H1 (cell line): ENCODE measurements around the gene CES4A. TPM values are rescaled to one million over a fixed set of nuclear protein-coding genes. Genes with fewer than 3 reads are reported as not detected.

ENCODE experiments used
- CTCF ChIA-PET: fragments of 300-600 bp; sonication (Branson Sonifier 250); formaldehyde crosslinking; loops from one replicate; lab custom pipeline; 2021; ENCODE audit not compliant: partially characterized antibody; lab: Charles Lee
- POLR2A ChIA-PET: fragments of 300-600 bp; sonication (Branson Sonifier 250); formaldehyde crosslinking; loops from one replicate; lab custom pipeline; 2021; ENCODE audit warnings: inconsistent platforms; ENCODE audit not compliant: partially characterized antibody; lab: Charles Lee
- DNase-seq, 2 experiments: peaks; one replicate each; pipeline versions ENCODE4 v3.0.0 to v3.0.0-alpha.2; 2010 to 2022; ENCODE audit warnings: low spot score in 2 of 2, low read depth in 1 of 2, mixed read lengths in 1 of 2
- FAIRE-seq: peaks from 2 replicates; lab custom pipeline; 2011; peaks lifted over from hg19 to GRCh38; lab: Jason Lieb, UNC
- H2AFZ ChIP-seq: 2 replicates; pipeline ENCODE4 v1.8.1; 2012; ENCODE audit warnings: low read length, inconsistent platforms
- H2AK5ac ChIP-seq: 2 replicates; pipeline ENCODE4 v1.6.1; 2013; ENCODE audit warnings: low read depth, low read length
- H2BK120ac ChIP-seq: replicated peaks from 2 replicates; pipeline ENCODE3; 2013; ENCODE audit warnings: low read depth, low read length, inconsistent platforms
- H2BK12ac ChIP-seq: 2 replicates; pipeline ENCODE4 v1.6.1; 2013; ENCODE audit warnings: low read depth, low read length
- H2BK15ac ChIP-seq: 2 replicates; pipeline ENCODE4 v1.6.1; 2013; ENCODE audit warnings: low read length
- H2BK20ac ChIP-seq: 2 replicates; pipeline ENCODE4 v1.6.1; 2013; ENCODE audit warnings: low read length
- H2BK5ac ChIP-seq: 2 replicates; pipeline ENCODE4 v1.6.1; 2013; ENCODE audit warnings: low read depth, low read length
- H3K14ac ChIP-seq: 2 replicates; pipeline ENCODE4 v1.6.1; 2013; ENCODE audit warnings: inconsistent platforms; ENCODE audit not compliant: insufficient read length
- H3K18ac ChIP-seq: 2 replicates; pipeline ENCODE4 v1.6.1; 2013; ENCODE audit warnings: low read length; ENCODE audit errors: extremely low read depth
- H3K23ac ChIP-seq: 2 replicates; pipeline ENCODE4 v1.6.1; 2013; ENCODE audit warnings: inconsistent platforms; ENCODE audit not compliant: insufficient read length
- H3K23me2 ChIP-seq: 2 replicates; pipeline ENCODE4 v1.6.1; 2013; ENCODE audit warnings: low read depth, low read length
- H3K27ac ChIP-seq: 2 replicates; pipeline ENCODE4 v1.6.1; 2011; ENCODE audit warnings: low read depth, low read length, inconsistent platforms
- H3K27me3 ChIP-seq, 4 experiments: replicated peaks in 1 of 4; 1 replicate in 1 of 4; 2 replicates in 3 of 4; pipeline versions ENCODE4 v1.6.1 to v1.8.1; 2011 to 2013; ENCODE audit warnings: low read length in 3 of 4, mild to moderate bottlenecking in 3 of 4, inconsistent platforms in 2 of 4, mixed read lengths in 2 of 4, moderate library complexity in 1 of 4; ENCODE audit not compliant: control insufficient read depth in 3 of 4, insufficient read depth in 3 of 4; ENCODE audit errors: extremely low read depth in 1 of 4
- H3K36me3 ChIP-seq, 4 experiments: 2 replicates each; pipeline versions ENCODE4 v1.6.1 to v1.8.1; 2011 to 2013; ENCODE audit warnings: mild to moderate bottlenecking in 4 of 4, low read length in 3 of 4, moderate library complexity in 2 of 4, control low read depth in 1 of 4, inconsistent platforms in 1 of 4; ENCODE audit not compliant: insufficient read depth in 4 of 4, control insufficient read depth in 2 of 4
- H3K4ac ChIP-seq: replicated peaks from 2 replicates; pipeline ENCODE3; 2013; ENCODE audit warnings: low read length, low read depth, mixed read lengths, inconsistent platforms; ENCODE audit not compliant: insufficient read length
- H3K4me1 ChIP-seq, 4 experiments: replicated peaks in 1 of 4; 1 replicate in 1 of 4; 2 replicates in 3 of 4; pipeline versions ENCODE4 v1.6.1 to v1.8.1; 2011 to 2013; ENCODE audit warnings: low read length in 3 of 4, inconsistent platforms in 2 of 4, mixed read lengths in 1 of 4; ENCODE audit not compliant: insufficient read depth in 4 of 4, control insufficient read depth in 3 of 4
- H3K4me2 ChIP-seq, 2 experiments: 2 replicates each; pipeline versions ENCODE4 v1.6.1 to v1.8.1; 2011 to 2013; ENCODE audit warnings: low read depth in 2 of 2, low read length in 2 of 2, control low read depth in 1 of 2, inconsistent platforms in 1 of 2, mild to moderate bottlenecking in 1 of 2; ENCODE audit not compliant: insufficient read depth in 1 of 2
- H3K4me3 ChIP-seq, 4 experiments: fragments of 200-600, 300-600 bp in 1 of 4; sonication (generic), shearing (Covaris generic), sonication (Bioruptor Twin) in 1 of 4; 2 replicates each; pipeline versions ENCODE4 v1.5.1 to v1.8.1; 2011 to 2016; ENCODE audit warnings: low read length in 4 of 4, low read depth in 3 of 4, control low read depth in 2 of 4, inconsistent platforms in 2 of 4, mild to moderate bottlenecking in 2 of 4, mixed read lengths in 1 of 4, moderate library complexity in 1 of 4; ENCODE audit not compliant: insufficient read depth in 2 of 4; ENCODE audit errors: extremely low read depth in 1 of 4
- H3K56ac ChIP-seq: replicated peaks from 2 replicates; pipeline ENCODE3; 2013; ENCODE audit warnings: low read depth, mild to moderate bottlenecking, mixed read lengths, low read length, inconsistent platforms; ENCODE audit not compliant: insufficient read length
- H3K79me1 ChIP-seq: 2 replicates; pipeline ENCODE4 v1.6.1; 2013; ENCODE audit warnings: low read depth, low read length, control low read depth
- H3K79me2 ChIP-seq, 2 experiments: 2 replicates each; pipeline versions ENCODE4 v1.6.1 to v1.8.1; 2012 to 2013; ENCODE audit warnings: low read length in 2 of 2, mild to moderate bottlenecking in 2 of 2, inconsistent platforms in 1 of 2; ENCODE audit not compliant: insufficient read depth in 2 of 2, control insufficient read depth in 1 of 2
- H3K9ac ChIP-seq, 4 experiments: replicated peaks in 1 of 4; 1 replicate in 1 of 4; 2 replicates in 3 of 4; pipeline versions ENCODE4 v1.6.1 to v1.8.1; 2011 to 2013; ENCODE audit warnings: low read depth in 3 of 4, low read length in 3 of 4, control low read depth in 2 of 4, mild to moderate bottlenecking in 2 of 4, moderate library complexity in 2 of 4, inconsistent platforms in 1 of 4; ENCODE audit errors: extremely low read depth in 1 of 4
- H3K9me3 ChIP-seq, 2 experiments: 2 replicates each; pipeline versions ENCODE4 v1.6.1 to v1.8.1; 2012 to 2013; ENCODE audit warnings: mild to moderate bottlenecking in 2 of 2, moderate library complexity in 2 of 2, control low read depth in 1 of 2, inconsistent platforms in 1 of 2, low read depth in 1 of 2, low read length in 1 of 2, mixed read lengths in 1 of 2; ENCODE audit not compliant: insufficient read depth in 2 of 2
- H4K20me1 ChIP-seq, 2 experiments: replicated peaks in 1 of 2; 2 replicates each; pipeline versions ENCODE3 to v1.8.1; 2011 to 2013; ENCODE audit warnings: inconsistent platforms in 2 of 2, low read length in 2 of 2, mild to moderate bottlenecking in 1 of 2; ENCODE audit not compliant: insufficient read depth in 2 of 2, control insufficient read depth in 1 of 2
- H4K5ac ChIP-seq: 2 replicates; pipeline ENCODE4 v1.6.1; 2013; ENCODE audit warnings: low read length, low read depth, mixed read lengths, inconsistent platforms; ENCODE audit not compliant: insufficient read length
- H4K8ac ChIP-seq: 2 replicates; pipeline ENCODE4 v1.8.0; 2013; ENCODE audit warnings: mild to moderate bottlenecking, moderate library complexity, low read length, inconsistent platforms; ENCODE audit not compliant: insufficient read depth; ENCODE audit errors: extremely low read depth
- H4K91ac ChIP-seq: replicated peaks from 2 replicates; pipeline ENCODE3; 2013; ENCODE audit warnings: low read length, mixed read lengths, inconsistent platforms; ENCODE audit not compliant: insufficient read length
- BRCA1 ChIP-seq: IDR thresholded peaks from 2 replicates; pipeline ENCODE4 v1.6.1; 2012; ENCODE audit warnings: low read depth, low read length, improper control_type of control experiment
- CHD2 ChIP-seq: IDR thresholded peaks from 2 replicates; pipeline ENCODE4 v1.6.1; 2012; ENCODE audit warnings: low read length, improper control_type of control experiment
- CREB1 ChIP-seq: IDR thresholded peaks from 2 replicates; pipeline ENCODE4 v1.6.1; 2012; ENCODE audit warnings: inconsistent platforms
- CTBP2 ChIP-seq: IDR thresholded peaks from 2 replicates; pipeline ENCODE4 v1.7.0; 2011; ENCODE audit warnings: borderline replicate concordance, mild to moderate bottlenecking, moderate library complexity, mixed read lengths, low read length; ENCODE audit not compliant: insufficient read depth, insufficient read length
- EZH2 ChIP-seq: fragments of 200-600 bp; sonication (generic); IDR thresholded peaks from 2 replicates; pipeline ENCODE4 v1.7.1; 2012; ENCODE audit warnings: low read depth, mild to moderate bottlenecking, moderate library complexity, low read length, inconsistent platforms; ENCODE audit not compliant: severe bottlenecking
- GTF2F1 ChIP-seq: IDR thresholded peaks from 2 replicates; pipeline ENCODE4 v1.6.1; 2012; ENCODE audit warnings: low read depth, low read length, improper control_type of control experiment, borderline replicate concordance
- JUN ChIP-seq: IDR thresholded peaks from 2 replicates; pipeline ENCODE4 v1.6.1; 2011; ENCODE audit warnings: low read depth, mild to moderate bottlenecking, improper control_type of control experiment, low read length
- MAFK ChIP-seq: IDR thresholded peaks from 2 replicates; pipeline ENCODE4 v1.6.1; 2012; ENCODE audit warnings: low read depth, mild to moderate bottlenecking, improper control_type of control experiment, low read length
- PHF8 ChIP-seq: fragments of 200-600 bp; sonication (generic); conservative IDR thresholded peaks from 2 replicates; pipeline ENCODE4 v1.7.1; 2012; ENCODE audit warnings: low read depth, mild to moderate bottlenecking, inconsistent platforms, low read length, moderate library complexity
- POLR2AphosphoS5 ChIP-seq: IDR thresholded peaks from 2 replicates; pipeline ENCODE4 v1.6.1; 2011; ENCODE audit warnings: low read depth, low read length
- RBBP5 ChIP-seq: IDR thresholded peaks from 2 replicates; pipeline ENCODE4 v1.7.1; 2012; ENCODE audit warnings: low read depth, mild to moderate bottlenecking, inconsistent platforms, low read length, moderate library complexity, borderline replicate concordance
- RXRA ChIP-seq: IDR thresholded peaks from 2 replicates; pipeline ENCODE4 v1.6.1; 2011; ENCODE audit warnings: low read depth, mild to moderate bottlenecking, low read length, moderate library complexity; ENCODE audit not compliant: insufficient read depth
- TAF7 ChIP-seq: optimal IDR thresholded peaks from 2 replicates; pipeline ENCODE3; 2011; ENCODE audit warnings: low read depth, mild to moderate bottlenecking, inconsistent platforms, low read length, moderate library complexity, borderline replicate concordance
- WGBS, 2 experiments: shearing (Covaris generic) in 1 of 2; methylation state at CpG; one replicate each; pipeline versions ENCODE4 v1.1.6 to v1.1.7; 2013 to 2015; ENCODE audit warnings: low lambda C conversion rate in 2 of 2, mixed read lengths in 2 of 2, inconsistent platforms in 1 of 2, low coverage in 1 of 2, missing lambda C conversion rate in 1 of 2; ENCODE audit not compliant: insufficient replicate concordance in 2 of 2, insufficient coverage in 1 of 2, insufficient read length in 1 of 2; ENCODE audit errors: extremely low coverage in 1 of 2, missing lambda C conversion rate in 1 of 2; 5-methylcytosine and 5-hydroxymethylcytosine counted together
- polyA plus RNA-seq, 7 experiments: library from polyadenylated mRNA; depleted of rRNA in 3 of 7; stranded (reverse) in 5 of 7; unstranded in 2 of 7; fragments of >200 nt in 5 of 7; fragments of 200-250 nt in 2 of 7; gene quantifications; 1 replicate in 5 of 7; 2 replicates in 1 of 7; 4 replicates in 1 of 7; pipeline versions ENCODE4 v1.2.1 to v1.2.3, GENCODE V29; 2011 to 2013; ENCODE audit warnings: missing spikeins in 2 of 7, mixed read lengths in 2 of 7
- total RNA-seq: library from RNA; stranded (reverse); fragmentation: NEBNext Ultra II Directional; extraction: Animal tissue kit (Norgen Biotek cat#: 25700); gene quantifications from 2 replicates; pipeline ENCODE4 v1.2.1, GENCODE V29; 2021

The CES4A gene
- total and polyA plus RNA-seq, 2 of the 8 experiments (the other 6 are each of a cell fraction or from before 2014, with no cell fraction given), result 0.93 to 1.5 TPM

DNA sequence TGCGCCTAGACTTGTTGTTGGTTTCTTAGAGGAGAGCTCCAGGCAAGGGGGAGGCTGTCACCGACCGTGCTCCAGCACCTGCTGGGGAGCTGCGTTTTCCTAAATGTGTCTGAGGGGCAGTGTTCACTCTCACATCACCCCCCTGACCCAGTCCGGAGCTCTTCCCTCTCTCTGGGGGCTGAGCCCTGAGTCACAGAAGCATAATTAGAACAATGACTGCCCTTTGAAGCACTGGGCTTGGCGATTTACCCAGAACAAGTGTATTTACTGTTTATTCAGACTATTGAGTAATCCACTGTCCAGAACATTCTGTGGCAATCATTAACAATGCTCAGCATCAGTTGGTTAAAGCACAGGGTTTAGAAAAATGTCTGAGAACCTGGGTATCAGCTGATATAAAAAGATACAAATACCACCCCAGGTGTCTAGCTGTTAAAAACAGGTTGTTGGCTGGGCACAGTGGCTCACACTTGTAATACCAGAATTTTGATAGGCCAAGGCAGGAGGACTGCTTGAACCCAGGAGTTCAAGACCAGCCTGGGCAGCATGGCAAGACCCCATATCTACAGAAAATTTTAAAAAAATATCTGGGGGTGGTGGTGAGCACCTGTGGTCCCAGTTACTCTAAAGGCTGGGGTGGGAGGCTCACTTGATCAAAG lies 8.1 kb downstream of the CES4A start:
- H2BK12ac ChIP-seq, result no peak overlapping the region
- peaks cover 8% of the 10 kb centered on the region; the same call in 1 of the 2 replicates for H3K23me2 ChIP-seq
- H4K91ac ChIP-seq, result no peak overlapping the region
- CTCF ChIA-PET, result interaction anchor here (0.6 to 1.3 kb wide), 8 partner anchors 12 to 397 kb away, joined by 3 to 6 read pairs (median 3); partner anchors contain the start of gene TPPP3
- H3K23ac ChIP-seq, result no peak overlapping the region
- no peak overlapping the region for H3K18ac ChIP-seq
- POLR2A ChIA-PET, result no interaction called here
- no peaks in the 10 kb centered on the region for H3K79me1 ChIP-seq
- H3K27ac ChIP-seq, result no peak overlapping the region
- peaks cover 0 to 12% (median 9%) of the 10 kb centered on the region in 4 experiments; a peak in 5 of 7 replicates for H3K4me1 ChIP-seq
- H3K36me3 ChIP-seq, result no peaks in the 10 kb centered on the region
- no peak for FAIRE-seq
- H3K9me3 ChIP-seq, result no peaks in the 10 kb centered on the region
- DNase-seq, result no peak
- H2AFZ ChIP-seq, result no peak overlapping the region
- no peak overlapping the region for H2BK120ac ChIP-seq
- 74% methylated on average over 6 of the region's 6 CpGs; no CpG with 5 or more reads in 1 of the 2 experiments for WGBS, 2 experiments
- no peak overlapping the region for H3K4me3 ChIP-seq
- no peak overlapping the region for H3K4ac ChIP-seq
- H2BK5ac ChIP-seq, result no peak overlapping the region
- no peak overlapping the region for H4K5ac ChIP-seq
- no peak overlapping the region for H2BK20ac ChIP-seq
- no peak overlapping the region for H2AK5ac ChIP-seq
- no peak overlapping the region for H3K9ac ChIP-seq
- no peaks in the 10 kb centered on the region for H3K79me2 ChIP-seq
- H3K27me3 ChIP-seq, result peaks cover 9 to 33% (median 29%) of the 10 kb centered on the region in 4 experiments
- H4K20me1 ChIP-seq, result no peaks in the 10 kb centered on the region
- no peak overlapping the region for H3K56ac ChIP-seq
- no peak overlapping the region for H3K14ac ChIP-seq
- no peak overlapping the region for H2BK15ac ChIP-seq
- H4K8ac ChIP-seq, result no peak overlapping the region; the same call in 1 of the 2 replicates
- H3K4me2 ChIP-seq, result no peak overlapping the region
- TF ChIP-seq BRCA1, result no peak
- no peak for TF ChIP-seq MAFK
- no peak for TF ChIP-seq GTF2F1
- no peak for TF ChIP-seq RXRA
- TF ChIP-seq PHF8, result no peak
- TF ChIP-seq EZH2, result no peak
- TF ChIP-seq CTBP2, result no peak
- no peak for TF ChIP-seq CREB1
- TF ChIP-seq TAF7, result no peak
- no peak for TF ChIP-seq CHD2
- no peak for TF ChIP-seq POLR2AphosphoS5
- TF ChIP-seq JUN, result no peak
- TF ChIP-seq RBBP5, result no peak
